DOHH2 (cell line): Measurements from ENCODE around the gene PLK4.

Experiments
- CTCF ChIP-seq: fragments of 200-600 bp; sonication (generic); IDR thresholded peaks from one replicate; pipeline ENCODE4 v1.5.1; 2014; ENCODE audit warnings: antibody characterized with exemption, mild to moderate bottlenecking, low read depth, low read length; ENCODE audit not compliant: poor library complexity, severe bottlenecking
- EZH2phosphoT487 ChIP-seq: fragments of 200-600 bp; sonication (generic); IDR thresholded peaks from 2 replicates; pipeline ENCODE4 v1.6.1; 2017; ENCODE audit warnings: borderline replicate concordance, mild to moderate bottlenecking, antibody characterized with exemption, low read length, moderate library complexity, mixed read lengths

- TF ChIP-seq CTCF, result no peak
- no peak for TF ChIP-seq EZH2phosphoT487
Observed at GRCh38 chr4:127880763-127881562, at the start of gene PLK4.
